HG02938 (cell line): Measurements from ENCODE around the gene SLC12A4.

Experiments used
- ATAC-seq: cut with Tn5 transposase; IDR thresholded peaks from one replicate; pipeline ENCODE4 v1.9.1; 2021; ENCODE audit warnings: mild to moderate bottlenecking, moderate library complexity; ENCODE audit not compliant: unreplicated experiment

The SLC12A4 gene

DNA sequence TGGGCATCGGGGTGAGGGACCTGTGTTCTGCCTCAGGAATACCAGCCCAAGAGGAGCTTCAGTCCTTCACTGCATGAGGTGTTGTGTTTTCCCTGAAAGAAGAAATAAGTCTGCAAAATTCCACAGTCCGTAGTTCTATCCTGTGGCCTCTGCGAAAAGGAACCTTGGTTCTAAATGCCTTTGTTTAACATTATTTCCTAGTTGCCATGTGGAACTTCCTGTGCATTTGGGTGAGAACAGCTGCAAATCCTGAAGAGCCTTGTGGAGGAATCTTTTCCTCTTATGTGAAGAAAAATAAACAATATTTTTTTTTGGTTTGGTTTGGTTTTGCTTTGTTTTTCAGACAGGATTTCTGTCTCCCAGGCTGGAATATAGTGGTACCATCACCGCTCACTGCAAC lies 65.6 kb downstream of the SLC12A4 start:
- ATAC-seq: no peak

DNA sequence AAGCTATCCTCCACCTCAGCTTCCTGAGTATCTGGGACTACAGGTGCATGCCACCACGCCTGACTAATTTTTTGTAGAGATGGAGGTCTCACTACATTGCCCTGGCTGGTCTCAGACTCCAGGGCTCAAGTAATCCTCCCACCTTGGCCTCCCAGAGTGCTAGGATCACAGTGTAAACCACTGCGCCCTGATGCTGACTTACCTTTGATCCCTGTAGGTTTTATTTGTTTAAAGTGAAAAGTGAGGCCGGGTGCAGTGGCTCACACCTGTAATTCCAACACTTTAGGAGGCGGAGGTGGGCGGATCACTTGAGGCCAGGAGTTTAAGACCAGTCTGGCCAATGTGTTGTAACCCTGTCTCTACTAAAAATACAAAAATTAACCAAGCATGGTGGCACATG lies 66.7 kb downstream of the SLC12A4 start:
- no peak for ATAC-seq

DNA sequence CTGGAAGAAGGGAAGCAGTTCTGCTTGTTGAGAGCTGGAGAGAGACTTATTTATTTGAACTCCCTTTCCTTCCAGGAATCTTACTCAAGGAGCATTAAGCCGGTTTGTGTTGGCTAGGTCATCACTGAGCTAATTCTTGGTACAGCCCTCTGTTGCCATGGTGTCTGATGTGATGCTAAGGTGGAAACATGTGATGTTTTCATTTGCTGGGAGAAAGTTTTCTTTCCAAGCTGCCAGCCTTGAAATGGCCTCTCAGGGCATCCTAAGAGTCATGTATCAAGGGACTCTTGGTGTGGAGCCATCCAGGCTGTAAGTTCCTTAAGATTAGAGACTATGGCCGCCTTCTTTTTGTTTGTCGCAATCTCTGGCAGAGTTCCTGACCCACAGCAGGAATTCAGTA lies 71.2 kb downstream of the SLC12A4 start:
- no peak for ATAC-seq

DNA sequence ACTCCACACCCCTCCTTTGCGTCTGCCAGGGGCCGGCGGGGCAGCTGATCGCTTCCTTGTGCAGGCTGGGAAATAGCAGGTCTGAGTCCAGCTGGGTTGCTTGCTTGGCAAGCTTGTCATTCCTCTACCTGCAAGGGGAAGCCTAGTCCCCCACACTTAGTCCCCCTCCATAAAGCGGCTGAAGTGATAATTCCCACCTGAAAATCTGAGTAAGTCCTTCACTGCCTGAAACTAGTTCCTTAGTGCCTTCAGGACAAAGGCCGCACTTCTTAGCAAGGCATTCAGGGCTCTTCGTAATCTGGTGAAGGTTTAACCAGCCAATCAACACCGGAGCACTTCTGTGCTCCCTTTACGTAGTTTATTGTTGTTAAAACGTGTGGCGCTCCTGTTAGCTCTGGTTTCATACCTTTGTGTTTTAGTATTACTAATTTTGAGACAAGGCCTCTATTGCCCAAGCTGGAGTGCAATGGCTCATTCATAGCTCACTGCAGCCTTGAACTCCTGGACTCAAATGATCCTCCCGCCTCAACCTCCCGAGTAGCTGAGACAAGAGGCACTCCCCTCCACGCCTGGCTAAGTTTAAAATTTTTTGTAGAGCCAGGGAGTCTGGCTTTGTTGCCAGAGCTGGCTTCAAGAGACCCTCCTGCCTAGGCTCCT lies 74.6 kb downstream of the SLC12A4 start:
- ATAC-seq: no peak
